ENCODE data around the gene ZNF263. TPM values are rescaled to one million over a fixed set of nuclear protein-coding genes. Genes with fewer than 3 reads are reported as not detected.

The ZNF263 gene
- total RNA-seq, 1 donor from 2014 or later = 25.5 TPM

DNA sequence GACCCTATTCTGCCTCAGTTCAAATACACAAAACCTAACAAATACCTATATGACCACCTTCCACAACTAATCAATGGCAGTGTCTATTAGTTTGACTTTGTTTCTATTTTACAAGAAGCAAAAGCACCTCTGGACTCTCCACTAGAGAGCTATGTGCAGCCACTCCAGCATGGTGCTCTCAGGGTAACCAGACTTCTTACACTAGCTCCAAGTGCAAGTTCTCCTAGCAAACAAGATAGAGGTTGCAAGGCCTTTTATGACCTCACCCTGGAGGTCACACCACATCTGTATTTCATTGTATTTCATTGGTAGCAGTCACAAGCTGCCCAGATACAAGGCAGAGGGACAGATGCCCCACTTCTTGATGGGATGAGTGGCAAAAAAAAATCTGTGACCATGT lies 8.3 kb upstream of the ZNF263 start:
- Mint-ChIP-seq H3K4me3 (no peak overlapping the region), H3K27ac (no peak overlapping the region), H3K4me1 (ENCODE audit: low read depth) (no peaks in the 10 kb centered on the region), H3K27me3 (ENCODE audit: insufficient read depth) (peaks cover 6% of the 10 kb centered on the region), H3K36me3 (ENCODE audit: low read depth) (peaks cover 3% of the 10 kb centered on the region), H3K9me3 (peaks cover 18% of the 10 kb centered on the region)
- no peak for DNase-seq (ENCODE audit: low spot score)
- intact Hi-C loops (cut with micrococcal nuclease) = no loop called here

- Mint-ChIP-seq H3K4me1 (ENCODE audit: low read depth) (no peaks in the 10 kb centered on the region), H3K9me3 (peaks cover 19% of the 10 kb centered on the region), H3K36me3 (ENCODE audit: low read depth) (peaks cover 3% of the 10 kb centered on the region), H3K27me3 (ENCODE audit: insufficient read depth) (peaks cover 6% of the 10 kb centered on the region), H3K27ac (no peak overlapping the region), H3K4me3 (no peak overlapping the region)
- intact Hi-C loops (cut with micrococcal nuclease) = no loop called here
- no peak for DNase-seq (ENCODE audit: low spot score)
Measured at GRCh38 chr16:3276679-3277078, 6.6 kb upstream of the ZNF263 start.

DNA sequence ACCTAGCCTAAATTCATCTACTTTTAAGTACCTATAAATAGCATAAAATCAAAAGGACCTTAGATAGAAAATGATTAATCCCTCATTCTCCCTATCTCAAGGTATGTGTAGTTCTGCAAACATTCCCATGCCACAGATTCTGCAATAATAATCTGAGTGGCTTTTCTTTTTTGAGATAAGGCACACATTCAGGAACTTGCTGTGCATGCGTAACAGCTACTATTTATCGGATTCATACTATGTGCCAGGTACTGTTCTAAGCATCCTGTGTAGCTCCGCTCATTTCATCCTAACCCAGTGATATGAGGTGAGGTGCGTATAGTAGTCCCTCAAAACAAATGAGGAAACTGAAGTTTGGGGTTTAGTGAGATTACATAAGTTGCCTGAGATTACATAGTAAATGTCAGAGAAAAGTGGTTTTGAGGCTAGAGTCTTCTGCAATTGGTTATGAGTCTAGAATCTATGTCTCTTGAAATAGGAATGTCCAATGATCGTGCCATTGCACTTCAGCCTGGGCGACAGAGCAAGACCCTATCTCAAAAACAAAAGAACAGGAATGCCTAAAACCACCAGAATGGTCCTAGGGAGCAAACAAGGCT lies 2.0 kb upstream of the ZNF263 start:
- intact Hi-C loops (cut with micrococcal nuclease) = loop anchor here (5.0 kb wide), 1 partner anchor 94 kb away; the partner anchor contains the start of gene OR1F1
- Mint-ChIP-seq H3K4me1 (ENCODE audit: low read depth) (peaks cover 23% of the 10 kb centered on the region), H3K27ac (no peak overlapping the region), H3K27me3 (ENCODE audit: insufficient read depth) (peaks cover 5% of the 10 kb centered on the region), H3K9me3 (peaks cover 24% of the 10 kb centered on the region), H3K4me3 (peak overlapping the region; percentile 30), H3K36me3 (ENCODE audit: low read depth) (peaks cover 27% of the 10 kb centered on the region)
- no peak for DNase-seq (ENCODE audit: low spot score)

DNA sequence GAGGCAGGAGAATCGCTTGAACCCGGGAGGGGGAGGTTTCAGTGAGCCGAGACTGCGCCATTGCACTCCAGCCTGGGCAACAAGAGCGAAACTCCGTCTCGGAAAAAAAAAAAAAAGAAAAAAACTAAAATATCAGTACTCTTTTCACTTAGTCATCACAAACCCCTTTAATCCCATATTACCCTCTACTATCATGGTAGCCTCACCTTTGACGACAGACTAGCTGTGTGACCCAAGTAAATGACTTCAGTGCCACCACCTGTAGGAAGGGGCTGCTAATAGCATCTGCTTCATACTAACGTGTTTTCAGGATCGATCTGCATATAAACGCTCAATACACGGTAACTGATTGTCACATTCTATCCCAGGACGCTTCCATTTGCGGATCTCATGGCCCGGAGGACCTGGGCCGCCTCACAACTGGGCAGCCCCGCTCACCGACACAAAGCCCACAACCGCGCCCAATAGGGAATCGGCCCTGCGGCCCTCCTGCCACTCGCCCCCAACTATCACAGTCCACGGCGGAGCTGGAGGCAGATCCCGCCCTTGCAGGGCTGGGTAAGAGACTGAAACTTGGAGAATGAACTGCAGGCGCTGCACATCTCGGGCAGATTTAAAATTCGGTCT lies 1.1 kb upstream of the ZNF263 start:
- Mint-ChIP-seq H3K27ac (peak overlapping the region; percentile 97), H3K9me3 (peaks cover 28% of the 10 kb centered on the region), H3K4me3 (peak overlapping the region; percentile 94), H3K36me3 (ENCODE audit: low read depth) (peaks cover 35% of the 10 kb centered on the region), H3K27me3 (ENCODE audit: insufficient read depth) (peaks cover 3% of the 10 kb centered on the region), H3K4me1 (ENCODE audit: low read depth) (peaks cover 23% of the 10 kb centered on the region)
- DNase-seq (ENCODE audit: low spot score) = no peak
- intact Hi-C loops (cut with micrococcal nuclease) = loop anchor here (1.0 to 5.0 kb wide), 3 partner anchors 47 to 161 kb away; partner anchors contain the start of genes NAA60, OR1F1, ZNF200 and ZNF597

- DNase-seq (ENCODE audit: low spot score) = no peak
- Mint-ChIP-seq H3K27ac (peak overlapping the region; percentile 97), H3K27me3 (ENCODE audit: insufficient read depth) (no peaks in the 10 kb centered on the region), H3K4me3 (peak overlapping the region; percentile 96), H3K36me3 (ENCODE audit: low read depth) (peaks cover 49% of the 10 kb centered on the region), H3K9me3 (peaks cover 35% of the 10 kb centered on the region), H3K4me1 (ENCODE audit: low read depth) (peaks cover 23% of the 10 kb centered on the region)
- intact Hi-C loops (cut with micrococcal nuclease) = loop anchor here (1.0 to 5.0 kb wide), 8 partner anchors 19 to 217 kb away; partner anchors contain the start of genes NAA60, OR1F1, TIGD7 and ZNF174
Measured at GRCh38 chr16:3283543-3284447, 504 bp downstream of the ZNF263 start.

- H3K4me1 Mint-ChIP-seq (ENCODE audit: low read depth) = peaks cover 23% of the 10 kb centered on the region
- intact Hi-C loops (cut with micrococcal nuclease) = no loop called here
- no peak overlapping the region for H3K27ac Mint-ChIP-seq
- DNase-seq (ENCODE audit: low spot score) = no peak
- H3K9me3 Mint-ChIP-seq = peaks cover 43% of the 10 kb centered on the region
- peak overlapping the region; percentile 96 for H3K4me3 Mint-ChIP-seq
- no peaks in the 10 kb centered on the region for H3K27me3 Mint-ChIP-seq (ENCODE audit: insufficient read depth)
- H3K36me3 Mint-ChIP-seq (ENCODE audit: low read depth) = peaks cover 62% of the 10 kb centered on the region
Measured at GRCh38 chr16:3285131-3285530, 1.8 kb downstream of the ZNF263 start.

GRCh38 chr16:3289998-3290673 lies 6.8 kb downstream of the ZNF263 start:
- no peak for DNase-seq (ENCODE audit: low spot score)
- Mint-ChIP-seq H3K36me3 (ENCODE audit: low read depth) (peaks cover 88% of the 10 kb centered on the region), H3K27ac (no peak overlapping the region), H3K4me1 (ENCODE audit: low read depth) (peaks cover 2% of the 10 kb centered on the region), H3K9me3 (peaks cover 72% of the 10 kb centered on the region), H3K27me3 (ENCODE audit: insufficient read depth) (no peaks in the 10 kb centered on the region), H3K4me3 (no peak overlapping the region)
- intact Hi-C loops (cut with micrococcal nuclease) = no loop called here

GRCh38 chr16:3292604-3293003 lies 9.3 kb downstream of the ZNF263 start:
- H3K4me1 Mint-ChIP-seq (ENCODE audit: low read depth) = no peaks in the 10 kb centered on the region
- no peak overlapping the region for H3K27ac Mint-ChIP-seq
- H3K27me3 Mint-ChIP-seq (ENCODE audit: insufficient read depth) = no peaks in the 10 kb centered on the region
- H3K9me3 Mint-ChIP-seq = peaks cover 72% of the 10 kb centered on the region
- H3K4me3 Mint-ChIP-seq = no peak overlapping the region
- intact Hi-C loops (cut with micrococcal nuclease) = no loop called here
- peaks cover 76% of the 10 kb centered on the region for H3K36me3 Mint-ChIP-seq (ENCODE audit: low read depth)
- DNase-seq (ENCODE audit: low spot score) = no peak

DNA sequence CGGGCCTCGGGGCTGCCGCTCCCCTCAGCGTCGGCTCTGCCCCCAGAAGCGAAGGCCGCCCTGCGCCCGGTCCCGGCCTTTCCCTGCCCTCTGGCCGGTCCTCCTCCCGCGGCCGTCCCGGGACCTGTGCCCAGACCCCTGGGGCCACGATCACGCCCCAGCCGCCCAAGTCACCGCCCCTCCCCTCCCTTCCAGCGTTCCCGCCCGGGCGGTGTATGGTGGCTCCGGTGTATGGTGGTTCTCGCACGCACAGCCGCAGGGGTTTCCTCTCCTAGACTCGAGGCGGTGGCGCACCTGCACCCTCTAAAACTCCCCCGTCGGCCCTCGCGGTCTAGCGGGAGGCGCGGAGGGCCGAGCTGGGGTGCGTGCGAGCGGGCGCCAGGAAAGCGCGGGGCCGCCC lies 11.9 kb downstream of the ZNF263 start:
- Mint-ChIP-seq H3K4me1 (ENCODE audit: low read depth) (no peaks in the 10 kb centered on the region), H3K36me3 (ENCODE audit: low read depth) (peaks cover 63% of the 10 kb centered on the region), H3K27me3 (ENCODE audit: insufficient read depth) (no peaks in the 10 kb centered on the region), H3K27ac (no peak overlapping the region), H3K4me3 (no peak overlapping the region), H3K9me3 (peaks cover 76% of the 10 kb centered on the region)
- intact Hi-C loops (cut with micrococcal nuclease) = no loop called here
- DNase-seq (ENCODE audit: low spot score) = no peak

- no peaks in the 10 kb centered on the region for H3K4me1 Mint-ChIP-seq (ENCODE audit: low read depth)
- no peaks in the 10 kb centered on the region for H3K27me3 Mint-ChIP-seq (ENCODE audit: insufficient read depth)
- no peak overlapping the region for H3K4me3 Mint-ChIP-seq
- peaks cover 76% of the 10 kb centered on the region for H3K9me3 Mint-ChIP-seq
- DNase-seq (ENCODE audit: low spot score) = no peak
- no peak overlapping the region for H3K27ac Mint-ChIP-seq
- H3K36me3 Mint-ChIP-seq (ENCODE audit: low read depth) = peaks cover 63% of the 10 kb centered on the region
- intact Hi-C loops (cut with micrococcal nuclease) = no loop called here
Measured at GRCh38 chr16:3295783-3296182, 12.5 kb downstream of the ZNF263 start.

- DNase-seq (ENCODE audit: low spot score) = no peak
- peaks cover 8% of the 10 kb centered on the region for H3K4me1 Mint-ChIP-seq (ENCODE audit: low read depth)
- intact Hi-C loops (cut with micrococcal nuclease) = loop anchor here (2.0 kb wide), 2 partner anchors 70 to 114 kb away; partner anchors contain the start of gene ZNF200
Measured at GRCh38 chr16:3304370-3304769, 21.1 kb downstream of the ZNF263 start.

More at GRCh38 chr16:3304370-3304769, 21.1 kb downstream of the ZNF263 start:
- peaks cover 51% of the 10 kb centered on the region for H3K36me3 Mint-ChIP-seq (ENCODE audit: low read depth)
- H3K4me3 Mint-ChIP-seq = peak overlapping the region; percentile 75
- peak overlapping the region; percentile 70 for H3K27ac Mint-ChIP-seq
- peaks cover 58% of the 10 kb centered on the region for H3K9me3 Mint-ChIP-seq
- H3K27me3 Mint-ChIP-seq (ENCODE audit: insufficient read depth) = no peaks in the 10 kb centered on the region
